ENCODE results near the gene TRIP12. TPM values are rescaled to one million over a fixed set of nuclear protein-coding genes. Genes with fewer than 3 reads are reported as not detected.
A peak's percentile ranks its signal among the peaks of the same experiment; 100 is the strongest.

The TRIP12 gene
- total and polyA plus RNA-seq, 2 donors from 2014 or later, result 29.3 to 225 TPM

- H3K4me3 ChIP-seq (ENCODE audit: low read length in 3 of 3), result peak within 1 kb of the TSS; percentile 26 to 40 (median 29)
- H3K27ac ChIP-seq (ENCODE audit: low read depth in 2 of 2, low read length in 2 of 2), result peak within 1 kb of the TSS in 1 of 2 donors; percentile 6
- peaks cover 0 to 5% (median 0%) of the 10 kb centered on the region in 3 donors for H3K4me1 ChIP-seq (ENCODE audit: control insufficient read depth in 2 of 3, insufficient read depth in 2 of 3, low read depth in 1 of 3, low read length in 3 of 3)
- DNase-seq, result peak; percentile 33 to 84 (median 68)
- H3K9ac ChIP-seq (ENCODE audit: low read length in 3 of 3), result no peak within 1 kb of the TSS
- H3K27me3 ChIP-seq (ENCODE audit: control insufficient read depth, insufficient read depth, low read length), result peaks cover 11% of the 10 kb centered on the region
- no peak for FAIRE-seq
- no peak for TF ChIP-seq CTCF (IDR thresholded peaks at IDR 0.05; ENCODE audit: borderline replicate concordance, extremely low read depth, insufficient read depth)
- intact Hi-C loops (cut with DNase I), result no loop called here
- H3K36me3 ChIP-seq (ENCODE audit: control insufficient read depth in 2 of 3, insufficient read depth in 3 of 3, low read length in 3 of 3), result no peaks in the 10 kb centered on the region
- H3K9me3 ChIP-seq (ENCODE audit: control insufficient read depth in 2 of 3, insufficient read depth in 1 of 3, low read length in 3 of 3), result no peaks in the 10 kb centered on the region
These were observed 207.6 kb downstream of the TRIP12 start, which contains the start of gene DNER for GRCh38 chr2:229714080-229714735. DNER (minus strand) TSS chr2:229714555; CDS start chr2:229714423, 132 bp downstream.

Other genes starting within 250 kb of the TRIP12 start
- 16.5 TPM for gene DNER, start 207.5 kb downstream of the TRIP12 start, total RNA-seq
- gene DNER, start 207.5 kb downstream of the TRIP12 start, polyA plus RNA-seq (ENCODE audit: insufficient read depth, low read depth, low replicate concordance), result 21.9 TPM
- gene FBXO36, start 494 bp upstream of the TRIP12 start, total RNA-seq, result 5.4 TPM
- 3.8 TPM for gene FBXO36, start 494 bp upstream of the TRIP12 start, polyA plus RNA-seq (ENCODE audit: insufficient read depth, low read depth, low replicate concordance)
- 6.6 TPM for gene SLC16A14, start 146.9 kb upstream of the TRIP12 start, total RNA-seq
- gene SLC16A14, start 146.9 kb upstream of the TRIP12 start, polyA plus RNA-seq (ENCODE audit: insufficient read depth, low read depth, low replicate concordance), result 1.5 TPM

Data from kidney (tissue), 14 donors.